GM23338 (cell line): ENCODE results near the gene ADAT3.

ENCODE experiments used
- CREB1 ChIP-seq: fragments of 250-450 bp; sonication (Bioruptor Pico); IDR thresholded peaks from 2 replicates; pipeline ENCODE4 v1.5.0; 2020; ENCODE audit warnings: low read depth, mild to moderate bottlenecking, moderate library complexity
- EZH2 ChIP-seq: fragments of 200-600 bp; sonication (generic); IDR thresholded peaks from one replicate; pipeline ENCODE4 v1.8.0; 2017; ENCODE audit warnings: antibody characterized with exemption, mild to moderate bottlenecking, low read depth; ENCODE audit not compliant: unreplicated experiment
- EZH2phosphoT487 ChIP-seq: fragments of 200-600 bp; sonication (generic); IDR thresholded peaks from one replicate; pipeline ENCODE4 v1.8.1; 2018; ENCODE audit warnings: antibody characterized with exemption; ENCODE audit not compliant: unreplicated experiment
- JUNB ChIP-seq: IDR thresholded peaks from one replicate; pipeline ENCODE4 v1.6.1; 2016; ENCODE audit warnings: antibody characterized with exemption; ENCODE audit not compliant: unreplicated experiment
- NANOG ChIP-seq: IDR thresholded peaks from 2 replicates; pipeline ENCODE4 v1.6.1; 2016; ENCODE audit warnings: antibody characterized with exemption, borderline replicate concordance
- POLR2AphosphoS5 ChIP-seq: IDR thresholded peaks from 2 replicates; pipeline ENCODE4 v1.6.1; 2016; ENCODE audit warnings: antibody characterized with exemption, low read depth
- REST ChIP-seq: IDR thresholded peaks from one replicate; pipeline ENCODE4 v1.6.1; 2018; ENCODE audit warnings: antibody characterized with exemption; ENCODE audit not compliant: unreplicated experiment
- STAT1 ChIP-seq: IDR thresholded peaks from one replicate; pipeline ENCODE4 v1.6.1; 2016; ENCODE audit warnings: antibody characterized with exemption; ENCODE audit not compliant: unreplicated experiment
- ZNF114 ChIP-seq: fragments of 250-450 bp; sonication (Bioruptor Pico); IDR thresholded peaks from 2 replicates; pipeline ENCODE4 v1.5.0; 2020; ENCODE audit warnings: mild to moderate bottlenecking, moderate library complexity
- TF ChIP-seq, protein P1 (sequence below), 2 experiments: fragments of 200-600 bp in 1 of 2; sonication (generic) in 1 of 2; conservative IDR thresholded peaks; 2 replicates each; pipeline versions ENCODE4 v1.5.1 to v1.6.1; 2016 to 2017; ENCODE audit warnings: antibody characterized with exemption in 2 of 2, low read depth in 2 of 2, mild to moderate bottlenecking in 2 of 2, moderate library complexity in 1 of 2
- TF ChIP-seq, protein P2 (sequence below): IDR thresholded peaks from 2 replicates; pipeline ENCODE4 v1.6.1; 2016; ENCODE audit warnings: antibody characterized with exemption

DNA sequence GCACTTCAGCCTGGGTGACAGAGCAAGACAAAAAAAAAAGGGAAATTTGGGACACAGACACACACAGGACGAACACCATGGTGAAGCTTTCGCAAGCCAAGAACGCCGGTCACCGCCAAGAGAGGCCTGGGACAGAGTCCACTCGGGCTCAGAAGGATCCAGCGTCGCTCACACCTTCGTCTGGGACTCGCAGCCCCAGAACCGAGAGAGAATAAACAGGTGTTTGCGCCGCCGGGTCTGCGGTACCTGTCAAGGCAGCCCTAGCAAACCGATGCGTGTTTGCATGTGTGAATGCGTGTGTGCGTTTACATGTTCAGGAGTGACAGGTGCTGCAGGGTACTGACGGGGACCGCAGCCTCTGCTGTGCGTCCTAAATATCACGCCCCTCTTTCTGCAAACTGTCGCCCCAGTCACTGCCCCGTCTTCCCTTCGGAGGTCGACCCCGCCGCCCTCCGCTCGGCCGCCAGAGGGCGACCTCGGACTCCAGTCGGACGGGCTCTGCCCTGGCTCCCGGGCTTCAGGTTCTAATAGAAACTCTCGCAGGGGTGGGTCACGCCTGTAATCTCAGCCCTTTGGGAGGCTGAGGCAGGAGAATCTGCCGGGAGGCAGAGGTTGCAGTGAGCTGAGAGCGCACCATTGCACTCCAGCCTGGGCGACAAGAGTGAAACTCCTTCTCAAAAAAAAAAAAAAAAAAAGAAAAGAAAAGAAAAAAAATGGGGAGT lies 24.0 kb downstream of the ADAT3 start:
- TF ChIP-seq, protein P1, sequence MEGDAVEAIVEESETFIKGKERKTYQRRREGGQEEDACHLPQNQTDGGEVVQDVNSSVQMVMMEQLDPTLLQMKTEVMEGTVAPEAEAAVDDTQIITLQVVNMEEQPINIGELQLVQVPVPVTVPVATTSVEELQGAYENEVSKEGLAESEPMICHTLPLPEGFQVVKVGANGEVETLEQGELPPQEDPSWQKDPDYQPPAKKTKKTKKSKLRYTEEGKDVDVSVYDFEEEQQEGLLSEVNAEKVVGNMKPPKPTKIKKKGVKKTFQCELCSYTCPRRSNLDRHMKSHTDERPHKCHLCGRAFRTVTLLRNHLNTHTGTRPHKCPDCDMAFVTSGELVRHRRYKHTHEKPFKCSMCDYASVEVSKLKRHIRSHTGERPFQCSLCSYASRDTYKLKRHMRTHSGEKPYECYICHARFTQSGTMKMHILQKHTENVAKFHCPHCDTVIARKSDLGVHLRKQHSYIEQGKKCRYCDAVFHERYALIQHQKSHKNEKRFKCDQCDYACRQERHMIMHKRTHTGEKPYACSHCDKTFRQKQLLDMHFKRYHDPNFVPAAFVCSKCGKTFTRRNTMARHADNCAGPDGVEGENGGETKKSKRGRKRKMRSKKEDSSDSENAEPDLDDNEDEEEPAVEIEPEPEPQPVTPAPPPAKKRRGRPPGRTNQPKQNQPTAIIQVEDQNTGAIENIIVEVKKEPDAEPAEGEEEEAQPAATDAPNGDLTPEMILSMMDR (conservative IDR thresholded peaks at IDR 0.05; ENCODE audit: low read depth in 2 of 2), result peak; percentile 80 to 94
- TF ChIP-seq, protein P2, sequence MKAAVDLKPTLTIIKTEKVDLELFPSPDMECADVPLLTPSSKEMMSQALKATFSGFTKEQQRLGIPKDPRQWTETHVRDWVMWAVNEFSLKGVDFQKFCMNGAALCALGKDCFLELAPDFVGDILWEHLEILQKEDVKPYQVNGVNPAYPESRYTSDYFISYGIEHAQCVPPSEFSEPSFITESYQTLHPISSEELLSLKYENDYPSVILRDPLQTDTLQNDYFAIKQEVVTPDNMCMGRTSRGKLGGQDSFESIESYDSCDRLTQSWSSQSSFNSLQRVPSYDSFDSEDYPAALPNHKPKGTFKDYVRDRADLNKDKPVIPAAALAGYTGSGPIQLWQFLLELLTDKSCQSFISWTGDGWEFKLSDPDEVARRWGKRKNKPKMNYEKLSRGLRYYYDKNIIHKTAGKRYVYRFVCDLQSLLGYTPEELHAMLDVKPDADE, result no peak
- TF ChIP-seq EZH2phosphoT487 (no peak), REST (no peak), EZH2 (no peak), JUNB (no peak), CREB1 (0 out of 2 replicates have a peak, but pooled peaks have one; percentile 11), POLR2AphosphoS5 (no peak), ZNF114 (CRISPR knock-in tag) (no peak), STAT1 (no peak), NANOG (no peak)
